Measurements from ENCODE around the gene PSME3. TPM values are rescaled to one million over a fixed set of nuclear protein-coding genes. Genes with fewer than 3 reads are reported as not detected.
A peak's percentile ranks its signal among the peaks of the same experiment; 100 is the strongest.

Gene PSME3
- total RNA-seq, 2 donors from 2014 or later = 153 to 178 TPM

DNA sequence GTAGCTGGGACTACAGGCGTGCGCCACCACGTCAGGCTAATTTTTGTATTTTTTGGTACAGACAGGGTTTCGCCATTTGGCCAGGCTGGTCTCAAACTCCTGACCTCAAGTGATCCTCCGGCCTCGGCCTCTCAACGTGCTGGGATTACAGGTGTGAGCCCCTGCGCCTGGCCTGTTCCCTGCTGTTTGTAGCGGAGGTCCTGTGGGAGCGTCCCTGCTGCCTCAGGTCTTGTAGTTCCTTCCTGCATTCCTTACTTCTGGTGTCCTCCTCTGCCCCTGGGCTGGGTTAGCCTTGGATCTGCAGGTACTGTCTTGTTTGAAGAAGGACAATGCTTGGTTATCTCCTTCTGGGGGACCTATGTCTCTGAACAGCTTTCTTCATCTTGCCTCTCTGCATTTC lies 43.8 kb downstream of the PSME3 start:
- Mint-ChIP-seq H3K4me3 (no peak overlapping the region), H3K27ac (no peak overlapping the region), H3K9me3 (no peaks in the 10 kb centered on the region), H3K36me3 (ENCODE audit: low read depth) (no peaks in the 10 kb centered on the region), H3K4me1 (peaks cover 8% of the 10 kb centered on the region), H3K27me3 (ENCODE audit: insufficient read depth) (peaks cover 48% of the 10 kb centered on the region)
- peaks cover 7% of the 10 kb centered on the region for H3K27me3 ChIP-seq (ENCODE audit: control insufficient read depth, insufficient read depth, low read length, poor library complexity, severe bottlenecking)
- H3K36me3 ChIP-seq (ENCODE audit: control insufficient read depth, insufficient read depth, low read length) = no peaks in the 10 kb centered on the region
- H3K4me1 ChIP-seq (ENCODE audit: control insufficient read depth, insufficient read depth, low read length) = no peaks in the 10 kb centered on the region
- TF ChIP-seq, protein P1, sequence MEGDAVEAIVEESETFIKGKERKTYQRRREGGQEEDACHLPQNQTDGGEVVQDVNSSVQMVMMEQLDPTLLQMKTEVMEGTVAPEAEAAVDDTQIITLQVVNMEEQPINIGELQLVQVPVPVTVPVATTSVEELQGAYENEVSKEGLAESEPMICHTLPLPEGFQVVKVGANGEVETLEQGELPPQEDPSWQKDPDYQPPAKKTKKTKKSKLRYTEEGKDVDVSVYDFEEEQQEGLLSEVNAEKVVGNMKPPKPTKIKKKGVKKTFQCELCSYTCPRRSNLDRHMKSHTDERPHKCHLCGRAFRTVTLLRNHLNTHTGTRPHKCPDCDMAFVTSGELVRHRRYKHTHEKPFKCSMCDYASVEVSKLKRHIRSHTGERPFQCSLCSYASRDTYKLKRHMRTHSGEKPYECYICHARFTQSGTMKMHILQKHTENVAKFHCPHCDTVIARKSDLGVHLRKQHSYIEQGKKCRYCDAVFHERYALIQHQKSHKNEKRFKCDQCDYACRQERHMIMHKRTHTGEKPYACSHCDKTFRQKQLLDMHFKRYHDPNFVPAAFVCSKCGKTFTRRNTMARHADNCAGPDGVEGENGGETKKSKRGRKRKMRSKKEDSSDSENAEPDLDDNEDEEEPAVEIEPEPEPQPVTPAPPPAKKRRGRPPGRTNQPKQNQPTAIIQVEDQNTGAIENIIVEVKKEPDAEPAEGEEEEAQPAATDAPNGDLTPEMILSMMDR (conservative IDR thresholded peaks at IDR 0.05) = no peak
- no peak overlapping the region for H3K27ac ChIP-seq (ENCODE audit: low read depth, low read length)
- DNase-seq = no peak
- no peak overlapping the region for H3K9ac ChIP-seq (ENCODE audit: extremely low read depth, low read length, poor library complexity, severe bottlenecking)
- H3K9me3 ChIP-seq (ENCODE audit: control insufficient read depth, low read length) = no peaks in the 10 kb centered on the region
- H3K4me3 ChIP-seq (ENCODE audit: low read length) = no peak overlapping the region
- WGBS, 2 experiments (ENCODE audit: insufficient coverage in 1 of 2, insufficient read length in 1 of 2) = 87 to 95% methylated on average over 10 of the region's 10 CpGs

GRCh38 chr17:42878123-42878880 lies 45.1 kb downstream of the PSME3 start:
- Histone ChIP-seq H3K27me3 (ENCODE audit: control insufficient read depth, insufficient read depth, low read length, poor library complexity, severe bottlenecking) (peaks cover 7% of the 10 kb centered on the region), H3K36me3 (ENCODE audit: control insufficient read depth, insufficient read depth, low read length) (no peaks in the 10 kb centered on the region), H3K9me3 (ENCODE audit: control insufficient read depth, low read length) (no peaks in the 10 kb centered on the region), H3K4me1 (ENCODE audit: control insufficient read depth, insufficient read depth, low read length) (no peaks in the 10 kb centered on the region), H3K27ac (ENCODE audit: low read depth, low read length) (no peak overlapping the region), H3K9ac (ENCODE audit: extremely low read depth, low read length, poor library complexity, severe bottlenecking) (no peak overlapping the region), H3K4me3 (ENCODE audit: low read length) (no peak overlapping the region)
- no peaks in the 10 kb centered on the region for H3K36me3 Mint-ChIP-seq (ENCODE audit: low read depth)
- no peaks in the 10 kb centered on the region for H3K9me3 Mint-ChIP-seq
- H3K4me1 Mint-ChIP-seq = peaks cover 8% of the 10 kb centered on the region
- H3K4me3 Mint-ChIP-seq = peak overlapping the region; percentile 23
- peaks cover 48% of the 10 kb centered on the region for H3K27me3 Mint-ChIP-seq (ENCODE audit: insufficient read depth)
- WGBS, 2 experiments (ENCODE audit: insufficient coverage in 1 of 2, insufficient read length in 1 of 2) = 35 to 38% methylated on average over 8 to 13 of the region's 13 CpGs
- H3K27ac Mint-ChIP-seq = peak overlapping the region; percentile 77
- peak; percentile 97 for DNase-seq
- TF ChIP-seq, protein P1 (conservative IDR thresholded peaks at IDR 0.05) = peak; percentile 58

DNA sequence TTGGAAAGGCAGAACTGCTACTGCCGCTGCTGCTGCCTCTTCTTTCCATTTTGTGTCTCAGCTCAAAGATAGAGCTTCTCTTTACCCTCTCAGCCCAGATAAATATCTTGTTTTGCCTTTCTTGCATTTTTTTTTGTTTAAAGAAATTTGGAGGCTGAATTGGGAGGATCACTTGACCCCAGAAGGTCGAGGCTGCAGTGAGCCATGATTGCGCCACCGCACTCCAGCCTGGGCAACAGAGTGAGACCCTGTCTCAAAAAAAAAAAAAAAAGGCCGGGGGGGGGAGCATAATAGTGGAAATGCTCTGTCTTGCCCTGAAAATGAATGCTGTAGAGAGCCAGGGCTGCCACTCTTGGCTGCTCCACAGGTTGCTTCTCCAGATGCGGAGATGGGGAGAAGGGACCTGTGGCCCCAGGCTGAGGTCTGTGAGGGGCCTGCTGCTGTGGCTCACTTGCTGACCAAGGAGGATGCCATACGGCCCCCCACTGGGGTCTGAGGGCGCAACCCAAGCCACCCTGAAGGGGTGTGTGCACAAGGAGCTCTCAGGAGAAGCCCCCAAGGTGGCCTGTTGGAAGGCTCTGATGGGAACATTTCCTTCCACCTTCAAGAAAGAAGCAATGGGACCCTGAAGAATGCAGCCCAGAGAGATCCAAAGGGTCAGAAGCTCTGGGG lies 45.9 kb downstream of the PSME3 start:
- Histone ChIP-seq H3K9me3 (ENCODE audit: control insufficient read depth, low read length) (no peaks in the 10 kb centered on the region), H3K4me1 (ENCODE audit: control insufficient read depth, insufficient read depth, low read length) (no peaks in the 10 kb centered on the region), H3K9ac (ENCODE audit: extremely low read depth, low read length, poor library complexity, severe bottlenecking) (no peak overlapping the region), H3K4me3 (ENCODE audit: low read length) (no peak overlapping the region), H3K27me3 (ENCODE audit: control insufficient read depth, insufficient read depth, low read length, poor library complexity, severe bottlenecking) (peaks cover 7% of the 10 kb centered on the region), H3K36me3 (ENCODE audit: control insufficient read depth, insufficient read depth, low read length) (no peaks in the 10 kb centered on the region), H3K27ac (ENCODE audit: low read depth, low read length) (no peak overlapping the region)
- Mint-ChIP-seq H3K4me3 (no peak overlapping the region), H3K27ac (no peak overlapping the region), H3K4me1 (peaks cover 8% of the 10 kb centered on the region), H3K9me3 (no peaks in the 10 kb centered on the region), H3K27me3 (ENCODE audit: insufficient read depth) (peaks cover 48% of the 10 kb centered on the region), H3K36me3 (ENCODE audit: low read depth) (no peaks in the 10 kb centered on the region)
- 93 to 97% methylated on average over 4 to 8 of the region's 8 CpGs for WGBS, 2 experiments (ENCODE audit: insufficient coverage in 1 of 2, insufficient read length in 1 of 2)
- TF ChIP-seq, protein P1 (conservative IDR thresholded peaks at IDR 0.05) = no peak
- no peak for DNase-seq
